ENCODE data around the gene ZRANB3. TPM values are rescaled to one million over a fixed set of nuclear protein-coding genes. Genes with fewer than 3 reads are reported as not detected.

ZRANB3 gene
- total and polyA plus RNA-seq, 8 donors: 3.5 to 11.2 (median 9.5) TPM

DNA sequence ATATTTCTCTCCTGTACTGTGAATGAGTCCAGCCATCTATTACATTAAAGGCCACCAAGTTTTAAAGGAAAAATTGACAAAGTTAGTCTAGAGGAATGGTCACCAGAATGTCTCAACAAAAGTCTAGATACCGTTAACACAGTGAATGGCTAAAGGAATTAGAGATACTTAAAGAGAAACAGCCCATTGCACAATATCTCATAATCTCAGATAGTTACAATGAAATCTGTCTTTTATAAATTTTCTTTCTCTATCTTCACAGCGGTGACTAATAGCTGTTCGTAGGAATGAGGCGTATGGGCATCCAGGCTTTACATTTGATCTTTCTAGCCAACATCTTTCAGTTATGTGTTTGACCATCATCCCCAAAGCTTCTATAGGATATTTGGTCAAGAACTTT, 30.9 kb upstream of the ZRANB3 start:
- TF ChIP-seq, protein P1, sequence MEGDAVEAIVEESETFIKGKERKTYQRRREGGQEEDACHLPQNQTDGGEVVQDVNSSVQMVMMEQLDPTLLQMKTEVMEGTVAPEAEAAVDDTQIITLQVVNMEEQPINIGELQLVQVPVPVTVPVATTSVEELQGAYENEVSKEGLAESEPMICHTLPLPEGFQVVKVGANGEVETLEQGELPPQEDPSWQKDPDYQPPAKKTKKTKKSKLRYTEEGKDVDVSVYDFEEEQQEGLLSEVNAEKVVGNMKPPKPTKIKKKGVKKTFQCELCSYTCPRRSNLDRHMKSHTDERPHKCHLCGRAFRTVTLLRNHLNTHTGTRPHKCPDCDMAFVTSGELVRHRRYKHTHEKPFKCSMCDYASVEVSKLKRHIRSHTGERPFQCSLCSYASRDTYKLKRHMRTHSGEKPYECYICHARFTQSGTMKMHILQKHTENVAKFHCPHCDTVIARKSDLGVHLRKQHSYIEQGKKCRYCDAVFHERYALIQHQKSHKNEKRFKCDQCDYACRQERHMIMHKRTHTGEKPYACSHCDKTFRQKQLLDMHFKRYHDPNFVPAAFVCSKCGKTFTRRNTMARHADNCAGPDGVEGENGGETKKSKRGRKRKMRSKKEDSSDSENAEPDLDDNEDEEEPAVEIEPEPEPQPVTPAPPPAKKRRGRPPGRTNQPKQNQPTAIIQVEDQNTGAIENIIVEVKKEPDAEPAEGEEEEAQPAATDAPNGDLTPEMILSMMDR (IDR thresholded peaks at IDR 0.05): no peak
- intact Hi-C loops (cut with DNase I): no loop called here
- DNase-seq: no peak

DNA sequence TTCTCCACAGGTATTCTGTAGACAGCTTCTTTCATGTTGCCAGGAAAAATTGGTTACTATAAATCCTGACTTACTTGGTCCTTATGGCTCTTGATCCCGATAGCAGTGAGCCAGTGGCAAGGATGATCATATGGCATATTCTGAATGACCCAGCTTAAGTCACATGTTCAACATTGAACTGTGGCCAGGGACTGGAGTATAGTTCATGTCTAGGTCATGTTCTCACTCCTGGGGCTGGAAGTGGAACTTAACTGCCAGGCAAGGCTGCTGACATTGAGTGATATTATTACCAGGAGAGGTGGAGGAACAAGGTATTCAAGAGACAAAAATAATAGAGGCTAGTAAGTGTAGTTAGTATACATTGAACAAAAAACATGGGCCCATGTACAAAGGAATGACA, 26.5 kb upstream of the ZRANB3 start:
- no peak for DNase-seq
- Histone ChIP-seq H3K36me3 (no peaks in the 10 kb centered on the region), H3K4me3 (no peak overlapping the region), H3K27me3 (no peaks in the 10 kb centered on the region), H3K27ac (no peak overlapping the region), H3K4me1 (no peaks in the 10 kb centered on the region), H3K9me3 (no peaks in the 10 kb centered on the region)
- ATAC-seq: peak; percentile 33
- TF ChIP-seq, protein P1 (IDR thresholded peaks at IDR 0.05): no peak
- intact Hi-C loops (cut with DNase I): no loop called here

More for the DNA sequence above, 30.9 kb upstream of the ZRANB3 start:
- Histone ChIP-seq H3K27ac (no peak overlapping the region), H3K36me3 (no peaks in the 10 kb centered on the region), H3K9me3 (no peaks in the 10 kb centered on the region), H3K27me3 (no peaks in the 10 kb centered on the region), H3K4me1 (no peaks in the 10 kb centered on the region), H3K4me3 (no peak overlapping the region)
- ATAC-seq: no peak

DNA sequence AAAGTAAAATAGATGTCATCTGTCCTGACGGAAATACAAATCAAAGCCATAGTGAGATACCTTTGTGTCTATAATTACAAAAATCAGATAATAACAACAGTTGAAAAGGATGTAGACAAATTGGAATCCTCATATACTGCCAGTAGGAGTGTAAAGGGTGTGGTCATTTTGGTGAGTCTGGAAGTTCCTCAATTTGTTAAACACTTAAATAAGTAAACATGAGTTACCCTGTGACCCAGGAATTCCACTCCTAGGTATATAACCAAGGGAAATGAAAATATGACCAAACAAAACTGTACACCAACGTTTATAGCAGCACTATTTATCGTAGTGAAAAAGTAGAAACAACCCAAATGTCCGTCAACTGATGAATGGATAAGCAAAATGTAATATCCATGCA, 24.3 kb upstream of the ZRANB3 start:
- Histone ChIP-seq H3K9me3 (no peaks in the 10 kb centered on the region), H3K27me3 (no peaks in the 10 kb centered on the region), H3K4me3 (no peak overlapping the region), H3K4me1 (no peaks in the 10 kb centered on the region), H3K27ac (no peak overlapping the region), H3K36me3 (no peaks in the 10 kb centered on the region)
- intact Hi-C loops (cut with DNase I): no loop called here
- ATAC-seq (peak; percentile 35), DNase-seq (no peak)
- TF ChIP-seq, protein P1 (IDR thresholded peaks at IDR 0.05): no peak

DNA sequence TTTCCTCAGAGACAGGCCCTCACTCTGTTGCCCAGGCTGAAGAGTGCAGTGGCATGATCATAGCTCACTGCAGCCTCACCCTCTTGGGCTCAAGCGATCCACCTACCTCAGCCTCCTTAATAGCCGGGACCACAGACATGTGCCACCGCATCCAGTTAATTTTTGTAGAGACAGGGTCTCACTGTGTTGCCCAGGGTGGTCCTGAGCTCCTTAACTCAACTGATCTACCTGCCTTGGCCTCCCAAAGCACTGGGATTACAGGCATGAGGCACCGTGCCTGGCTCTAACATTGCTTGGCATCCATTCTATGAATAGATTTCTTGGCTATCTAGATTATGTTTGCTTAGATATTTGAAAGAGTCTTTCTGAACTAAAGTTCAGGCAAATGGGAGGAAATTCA, 21.9 kb upstream of the ZRANB3 start:
- Histone ChIP-seq H3K4me1 (no peaks in the 10 kb centered on the region), H3K27ac (no peak overlapping the region), H3K4me3 (no peak overlapping the region), H3K36me3 (no peaks in the 10 kb centered on the region), H3K9me3 (no peaks in the 10 kb centered on the region), H3K27me3 (no peaks in the 10 kb centered on the region)
- DNase-seq: no peak
- intact Hi-C loops (cut with DNase I): no loop called here
- ATAC-seq: no peak
- TF ChIP-seq, protein P1 (IDR thresholded peaks at IDR 0.05): no peak

DNA sequence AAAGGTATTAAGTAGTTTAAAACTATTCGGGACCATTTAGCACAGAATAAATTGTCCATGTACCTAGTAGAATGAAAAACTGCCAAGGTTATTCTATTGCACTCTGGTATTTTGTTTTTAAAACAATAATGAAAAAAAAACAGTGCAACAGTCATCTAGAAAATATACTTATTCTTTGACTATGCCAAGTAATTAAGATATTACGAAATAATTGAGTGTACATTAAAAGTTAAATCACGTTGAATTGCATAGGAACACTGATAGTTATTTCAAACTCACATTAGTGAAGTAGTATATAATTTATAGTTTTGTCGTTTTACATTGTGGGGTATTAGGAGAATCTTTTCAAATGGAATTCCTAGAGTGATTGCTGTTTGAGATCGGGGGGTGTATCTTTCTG, 20.3 kb upstream of the ZRANB3 start:
- no peak overlapping the region for H3K27ac ChIP-seq

More for the DNA sequence above, 20.3 kb upstream of the ZRANB3 start:
- TF ChIP-seq, protein P1 (IDR thresholded peaks at IDR 0.05): no peak
- ATAC-seq (no peak), DNase-seq (no peak)
- Histone ChIP-seq H3K4me1 (no peaks in the 10 kb centered on the region), H3K36me3 (no peaks in the 10 kb centered on the region), H3K27me3 (no peaks in the 10 kb centered on the region), H3K9me3 (no peaks in the 10 kb centered on the region), H3K4me3 (no peak overlapping the region)
- intact Hi-C loops (cut with DNase I): no loop called here
